ENCODE results near the gene ZEB1.

DNA sequence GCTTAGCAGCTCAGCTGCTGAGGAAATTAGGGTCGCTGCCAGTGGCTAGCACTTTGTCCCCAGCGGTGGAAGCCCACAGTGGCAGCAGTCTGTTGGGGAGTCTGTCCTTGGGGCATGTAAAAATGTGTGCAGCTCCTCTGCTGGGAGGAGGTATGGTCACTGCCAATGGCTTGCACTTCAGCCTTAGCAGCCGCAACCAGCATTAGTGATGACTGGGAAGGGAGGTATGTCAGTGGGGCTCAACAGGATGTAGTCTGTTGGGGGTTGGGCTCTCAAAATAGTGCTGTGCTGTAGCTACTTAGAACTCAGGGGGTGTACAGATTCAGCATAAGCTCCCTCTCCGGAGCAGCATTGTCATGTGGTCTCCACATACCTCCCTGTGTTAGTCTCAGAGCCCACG lies 189.9 kb downstream of the ZEB1 start:
- TF ChIP-seq CTCF (IDR thresholded peaks at IDR 0.05; ENCODE audit: low read length) (no peak), EZH2 (optimal IDR thresholded peaks at IDR 0.05; ENCODE audit: low read depth, low read length) (no peak), EZH2phosphoT487 (IDR thresholded peaks at IDR 0.05; ENCODE audit: low read length) (no peak)
